AG20443 (cell line): Measurements from ENCODE around the gene LPIN1.
"Not testable (repeated sequence)": the region's sequence is repeated elsewhere in the genome, so short reads cannot be mapped to it uniquely, and the experiment has no call there.

Experiments
- DNase-seq: peaks from one replicate; pipeline ENCODE4 v3.0.0; 2012; ENCODE audit warnings: low spot score, mixed read lengths

LPIN1 gene

DNA sequence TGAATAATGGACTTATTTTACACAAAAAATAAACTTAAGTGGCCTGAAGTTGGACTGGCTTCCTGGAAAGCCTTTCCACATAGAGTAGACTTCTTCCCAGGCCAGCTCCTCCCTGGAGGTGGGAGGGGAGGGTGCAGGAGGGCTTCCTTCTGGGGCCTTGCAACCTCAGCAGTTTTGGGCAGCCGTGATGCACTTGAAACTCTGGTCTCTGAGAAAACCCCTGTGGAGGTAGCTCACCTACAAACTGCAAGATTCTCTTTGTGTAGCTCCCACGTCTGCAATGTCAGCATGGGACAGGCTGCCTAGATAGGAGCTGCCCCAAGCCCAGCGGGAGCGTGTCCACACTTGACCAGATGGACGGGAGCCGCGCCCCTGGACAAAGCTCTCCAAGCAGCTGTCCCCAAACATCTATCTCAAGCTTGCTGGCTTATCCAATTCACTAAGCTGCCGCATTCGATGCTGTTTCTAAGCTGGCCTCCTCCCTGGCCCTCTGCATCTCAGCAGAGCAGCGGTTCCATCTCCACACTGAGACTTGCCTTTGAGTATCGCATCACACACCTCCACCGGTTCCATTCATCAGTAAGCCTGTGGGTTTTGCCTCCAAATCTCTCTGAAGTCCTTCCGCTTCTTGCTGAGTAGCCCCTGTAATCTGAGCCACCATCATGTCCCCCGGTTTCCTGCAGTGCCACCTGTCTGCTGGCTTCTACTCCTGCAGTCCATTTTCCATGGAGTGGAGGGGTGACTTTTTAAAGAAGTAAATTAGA is 1.6 kb upstream of the LPIN1 start:
- no peak for DNase-seq

DNA sequence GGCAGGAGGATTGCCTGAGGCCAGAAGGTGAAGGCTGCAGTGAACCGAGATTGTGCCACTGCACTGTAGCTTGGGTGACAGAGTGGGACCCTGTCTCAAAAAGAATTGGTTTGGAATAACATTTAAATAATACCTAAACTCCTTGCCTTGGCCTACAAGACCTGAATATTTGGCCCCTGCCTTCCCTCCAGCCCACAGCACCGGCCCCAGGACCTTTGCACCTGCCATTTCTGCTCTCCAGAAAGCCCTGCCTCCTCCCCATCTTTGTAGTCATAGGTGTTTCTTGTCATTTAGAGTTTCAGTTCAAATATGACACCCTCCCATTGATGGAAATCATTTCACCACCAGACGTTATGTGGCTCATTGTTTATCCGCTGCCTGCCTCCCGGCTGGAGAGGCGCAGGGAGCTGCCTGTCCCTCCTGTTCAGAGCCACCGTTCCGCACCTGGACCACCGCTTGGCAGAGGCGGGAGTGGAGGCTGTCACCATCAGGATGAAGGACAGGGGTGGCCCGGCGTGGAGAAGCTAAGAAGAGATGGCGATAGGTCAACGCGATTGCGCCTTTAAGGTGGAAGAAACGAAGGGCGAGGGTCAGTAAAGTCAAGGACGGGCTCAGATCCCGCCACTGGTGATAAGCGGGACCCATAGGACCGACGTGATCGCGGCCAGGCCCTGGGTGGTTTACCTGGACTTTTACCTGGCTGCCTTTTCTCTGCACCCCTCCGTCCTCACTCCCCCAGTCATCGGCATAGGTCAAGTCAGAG is 638 bp upstream of the LPIN1 start:
- DNase-seq = no peak

DNA sequence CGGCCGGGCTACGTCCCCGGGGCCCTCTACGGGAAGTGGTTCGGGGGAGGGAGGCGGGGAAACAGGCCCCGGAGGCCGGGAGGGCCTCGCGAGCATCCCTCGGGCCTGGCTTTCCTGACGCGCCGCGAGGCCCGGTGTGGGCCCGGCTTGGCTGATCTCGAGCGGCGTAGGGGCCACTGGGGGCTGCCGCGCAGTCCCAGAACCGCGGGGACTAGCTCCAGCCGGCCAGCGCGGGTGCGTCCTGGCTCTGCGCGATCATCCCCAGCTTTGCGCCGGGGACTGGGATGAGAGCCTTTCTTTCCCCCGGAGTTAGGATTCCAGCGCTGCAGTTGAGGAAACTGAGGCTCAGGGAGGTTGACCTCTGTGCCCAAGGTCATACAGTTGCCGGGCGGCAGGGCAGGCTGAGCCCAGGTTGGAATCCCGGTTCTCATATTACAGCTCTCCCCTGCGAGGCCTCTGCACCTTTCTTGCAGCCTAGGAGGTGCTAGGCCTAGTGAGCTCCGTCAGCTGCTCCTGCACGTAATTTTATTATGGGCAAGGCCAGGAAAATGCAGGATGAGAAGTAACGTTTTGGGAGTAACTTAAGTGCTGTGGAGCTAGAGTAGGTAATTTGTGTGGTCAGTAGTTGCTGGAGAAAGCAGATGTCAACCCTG is 501 bp downstream of the LPIN1 start:
- peak; percentile 25 for DNase-seq

DNA sequence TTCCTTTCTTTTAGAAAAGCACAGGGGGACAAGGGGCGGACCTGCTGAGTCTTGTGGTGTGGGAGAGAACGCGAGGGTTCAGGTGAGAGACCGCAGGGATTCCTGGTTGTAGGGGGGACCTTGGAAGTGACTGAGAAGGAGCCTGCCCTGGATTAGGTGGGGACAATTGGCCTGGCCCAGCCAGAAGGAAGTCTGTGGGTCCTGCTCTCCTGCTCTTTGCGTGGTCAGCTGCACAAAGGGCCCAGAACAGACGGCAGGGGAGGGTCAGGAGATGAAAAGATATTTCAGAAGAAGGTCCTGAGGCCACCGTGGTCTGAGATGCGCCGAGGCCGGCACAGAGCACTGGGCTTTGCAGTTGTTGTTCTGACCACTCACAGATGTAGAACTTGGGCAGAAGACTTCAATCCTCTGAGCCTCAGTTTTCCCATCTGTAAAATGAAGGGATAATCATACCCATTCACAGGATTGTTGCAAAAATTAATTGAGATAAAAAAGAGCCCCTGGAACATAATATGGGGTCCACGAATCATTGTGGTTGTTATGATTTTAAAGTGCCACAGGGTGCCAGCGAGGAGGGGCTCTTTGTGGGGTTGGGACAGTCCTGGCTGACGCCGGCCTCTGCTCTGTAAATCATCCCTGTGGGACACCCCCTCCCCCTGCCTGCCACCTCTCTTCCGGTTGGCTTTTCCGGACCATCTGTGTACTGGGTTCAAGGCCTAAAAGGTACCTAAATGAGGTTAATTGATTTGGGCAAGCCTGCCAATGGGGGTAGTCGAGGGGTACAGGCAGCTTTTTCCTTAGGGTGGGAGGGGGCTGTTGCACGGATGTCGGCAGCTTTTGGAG is 1.8 kb downstream of the LPIN1 start:
- DNase-seq = no peak

DNA sequence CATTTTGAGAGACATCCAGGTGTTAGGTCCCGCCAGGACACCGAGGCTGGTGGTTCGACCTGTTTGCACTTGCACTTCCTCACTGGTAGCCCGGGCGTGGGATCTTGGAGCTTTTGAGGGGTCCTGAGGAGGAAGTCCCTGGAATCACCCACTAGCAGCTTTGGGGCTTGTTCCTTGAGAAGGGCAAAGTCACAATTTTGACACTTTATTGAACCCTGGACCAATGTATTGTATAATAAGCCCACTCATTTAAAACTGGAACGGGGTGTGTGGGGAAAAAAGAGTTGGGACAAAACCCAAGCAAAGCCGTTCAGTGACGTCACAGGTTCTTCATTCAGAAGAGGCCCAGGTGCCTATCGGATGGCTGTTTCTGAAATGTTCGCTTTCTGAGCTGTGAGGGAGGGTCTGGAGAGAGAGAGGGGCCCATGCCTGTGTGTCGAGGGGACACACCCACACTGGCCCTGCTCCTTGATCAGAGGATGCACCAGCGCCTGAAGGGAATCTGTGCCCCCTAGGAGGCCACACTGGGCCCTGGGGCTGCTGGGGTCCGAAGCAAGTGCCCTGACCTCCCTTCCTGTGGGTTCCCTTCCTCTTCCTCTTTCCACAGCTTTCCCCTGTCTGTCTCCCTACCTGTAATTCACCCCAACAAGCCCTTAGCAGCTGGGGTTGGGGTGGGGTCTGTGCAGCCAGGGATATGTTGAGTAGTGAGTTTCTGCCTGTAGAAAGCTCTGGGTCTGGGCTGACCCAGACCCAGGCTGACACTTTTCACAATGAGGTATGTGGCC is 2.6 kb downstream of the LPIN1 start:
- DNase-seq = no peak

DNA sequence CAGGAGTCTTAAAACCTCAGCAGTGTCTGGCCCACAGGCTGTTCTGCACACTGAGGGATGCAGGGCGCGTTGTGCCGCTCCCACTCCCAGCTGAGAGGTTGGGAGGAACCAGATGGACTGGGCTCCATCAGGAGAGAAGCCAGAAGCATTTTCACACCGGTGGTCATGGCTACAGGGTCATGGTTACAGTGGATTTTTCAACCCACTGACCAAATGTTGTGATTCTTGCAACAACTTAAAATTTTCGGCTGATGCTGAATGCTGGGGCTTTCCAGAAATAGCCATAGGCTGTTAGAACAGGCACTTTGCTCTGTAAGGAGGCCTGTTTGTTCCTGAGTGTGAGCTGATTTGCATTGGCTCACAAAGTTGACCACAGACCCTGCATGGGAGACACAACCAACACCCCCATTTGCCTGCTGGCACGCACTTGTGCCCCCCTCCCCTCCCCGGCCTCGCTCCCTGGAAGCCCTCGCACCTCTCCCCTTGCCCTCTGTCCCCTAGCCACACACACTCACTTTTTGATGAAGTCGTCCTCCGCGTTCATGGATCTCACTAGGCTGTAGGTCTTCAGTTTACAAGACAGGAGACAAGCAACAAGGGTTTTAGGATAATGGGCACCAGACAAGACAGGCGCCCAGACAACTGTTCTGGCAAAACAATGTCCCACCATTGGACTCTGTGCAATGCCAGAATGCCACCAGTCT is 3.4 kb downstream of the LPIN1 start:
- DNase-seq = no peak

DNA sequence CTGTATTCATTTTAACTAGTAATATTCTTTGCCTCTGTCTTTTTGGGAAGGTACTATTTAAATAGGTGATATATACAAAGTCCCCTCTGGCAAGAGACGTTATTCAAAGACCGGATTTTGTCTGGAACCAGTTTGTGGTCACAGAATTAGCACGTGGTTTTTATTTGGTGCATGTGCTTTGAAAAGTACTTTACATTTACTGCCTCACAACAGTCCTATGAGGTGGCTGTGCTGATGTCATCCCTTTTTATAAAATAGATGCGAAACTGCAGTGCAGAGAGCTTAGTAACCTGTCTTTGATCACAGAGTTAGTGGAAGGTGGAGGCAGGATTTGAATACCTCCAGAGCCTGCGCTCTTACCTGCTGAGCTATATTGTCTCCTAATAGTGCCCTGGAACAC is 4.0 kb downstream of the LPIN1 start:
- DNase-seq = no peak

DNA sequence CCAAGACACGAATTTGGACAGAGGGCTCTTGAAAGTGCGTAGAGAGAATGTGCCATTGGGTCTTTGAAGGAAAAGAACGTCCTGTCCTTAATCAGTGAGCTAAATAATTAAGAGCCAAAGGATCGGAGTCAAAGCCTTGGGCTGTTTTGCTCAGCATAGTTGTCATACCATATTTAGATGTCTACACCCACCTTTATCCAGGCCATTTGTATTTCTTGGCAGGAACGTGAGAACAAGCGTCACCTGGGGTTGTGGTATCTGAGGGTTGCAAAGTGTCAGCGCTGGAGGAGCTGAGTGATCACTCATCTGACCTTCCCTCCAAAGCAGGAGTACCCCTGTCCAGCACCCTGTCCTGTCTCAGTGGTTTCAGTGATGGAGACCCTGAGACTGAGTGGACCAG is 4.5 kb downstream of the LPIN1 start:
- no peak for DNase-seq

DNA sequence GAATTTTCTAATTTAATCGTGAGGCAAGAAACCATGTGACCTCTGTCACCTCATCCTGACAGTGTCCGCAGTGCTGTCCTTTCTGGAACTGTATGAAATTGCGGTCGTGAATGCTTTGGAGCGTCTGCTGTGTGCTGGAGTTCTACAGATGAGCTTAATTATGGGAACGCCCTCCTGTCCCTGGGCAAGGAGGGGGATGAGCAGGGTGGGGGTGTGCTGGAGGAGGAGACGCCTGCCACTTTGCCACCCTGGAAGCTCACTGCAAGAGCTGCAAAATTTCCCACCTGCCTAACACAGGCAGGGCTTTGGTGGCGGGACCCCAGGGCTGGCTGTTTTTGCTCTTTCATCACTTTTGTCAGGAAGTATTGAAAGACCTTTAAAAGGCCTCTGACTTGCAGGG is 6.5 kb downstream of the LPIN1 start:
- no peak for DNase-seq

DNA sequence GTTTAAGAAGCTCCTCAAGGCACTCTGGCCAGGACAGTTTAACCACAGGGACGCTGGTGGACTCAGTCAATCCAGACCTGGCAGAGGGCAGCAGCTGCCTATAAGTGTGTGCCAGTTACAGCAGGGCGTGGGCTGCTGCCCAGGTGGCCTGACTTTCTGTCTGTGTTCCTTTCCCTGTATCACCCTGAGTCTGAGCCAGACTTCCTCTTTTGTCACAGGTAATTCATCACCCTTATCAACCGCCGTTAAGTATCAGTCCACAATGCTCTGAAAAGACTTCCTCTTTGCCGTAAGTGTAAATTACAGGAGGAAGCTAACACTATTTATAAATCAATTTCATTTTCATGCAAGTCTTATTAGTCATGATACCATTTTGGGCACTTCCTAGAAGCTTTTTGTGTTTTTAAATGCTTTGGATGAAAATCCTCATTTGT is 7.0 kb downstream of the LPIN1 start:
- no peak for DNase-seq

DNA sequence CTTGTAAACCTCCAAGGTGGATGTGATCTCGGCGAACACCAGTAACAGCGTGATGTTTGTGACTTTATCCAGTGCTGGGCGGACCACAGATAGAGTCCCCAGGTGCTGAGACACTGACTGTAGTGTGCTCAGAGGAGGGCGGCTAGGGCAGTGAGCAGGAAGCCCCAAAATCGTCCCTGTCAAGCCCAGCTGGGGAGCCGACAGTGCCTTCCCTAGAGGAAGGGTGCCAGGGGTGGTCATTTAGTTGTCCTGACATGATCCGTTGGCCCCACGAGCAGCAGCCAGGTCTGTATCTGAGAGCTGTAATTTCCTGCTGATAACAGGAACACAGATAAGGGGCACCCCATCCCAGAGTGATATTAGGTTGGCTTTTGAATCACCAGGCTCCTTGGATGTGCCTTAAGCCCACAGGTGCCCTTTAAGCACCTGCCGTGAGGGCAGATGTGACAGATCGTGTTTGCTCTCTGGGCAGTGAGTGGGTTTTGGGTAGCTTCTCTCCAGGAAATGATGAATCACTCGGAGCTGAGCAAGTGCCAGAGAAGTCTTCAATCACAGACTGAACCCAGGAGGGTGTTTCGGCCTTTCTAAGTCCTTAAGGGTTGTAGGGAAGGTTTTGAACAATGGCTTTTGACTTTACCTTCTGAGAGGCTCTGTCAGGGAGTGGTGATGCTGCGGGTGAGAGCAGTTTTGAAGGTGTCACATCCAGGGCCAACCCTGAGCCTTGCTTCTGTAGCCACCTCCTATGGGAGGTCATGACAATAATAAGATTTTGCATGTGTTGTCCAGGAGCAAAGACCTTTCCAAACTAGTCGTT is 7.7 kb downstream of the LPIN1 start:
- DNase-seq = peak; percentile 76

DNA sequence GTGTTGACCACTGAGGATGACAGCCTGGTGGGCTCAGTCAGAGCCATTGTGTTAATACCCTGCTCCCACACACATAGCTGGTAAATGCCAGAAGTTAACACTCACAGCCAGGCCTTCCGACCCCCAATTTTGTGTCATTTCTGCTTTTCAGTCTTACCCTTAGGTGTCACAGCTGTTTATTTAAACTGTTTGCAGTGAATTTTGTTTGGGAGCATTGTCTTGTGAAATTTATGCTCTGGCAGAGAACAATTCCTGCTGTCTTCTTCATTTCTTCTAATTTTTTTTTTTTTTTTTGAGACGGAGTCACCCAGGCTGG is 8.2 kb downstream of the LPIN1 start:
- DNase-seq = no peak

DNA sequence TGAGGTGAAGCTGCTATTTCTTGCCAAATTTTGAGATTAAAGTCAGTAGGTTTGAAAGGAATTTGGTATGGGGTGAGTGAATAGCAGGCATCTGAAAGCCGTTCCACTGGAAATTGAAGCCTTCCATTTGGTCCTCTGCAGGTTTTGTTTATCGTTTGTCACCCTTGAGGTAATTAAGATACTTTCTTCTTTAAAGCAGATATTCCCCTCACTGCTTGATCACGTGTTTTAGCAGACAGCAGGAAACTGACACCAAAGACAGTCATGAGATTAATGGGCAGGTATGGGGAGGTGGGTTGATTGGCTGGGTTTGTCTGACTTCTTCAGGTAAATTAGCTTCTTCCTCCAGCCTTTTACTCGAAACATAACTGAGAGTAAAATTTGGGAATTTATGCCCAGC is 10.7 kb downstream of the LPIN1 start:
- no peak for DNase-seq

DNA sequence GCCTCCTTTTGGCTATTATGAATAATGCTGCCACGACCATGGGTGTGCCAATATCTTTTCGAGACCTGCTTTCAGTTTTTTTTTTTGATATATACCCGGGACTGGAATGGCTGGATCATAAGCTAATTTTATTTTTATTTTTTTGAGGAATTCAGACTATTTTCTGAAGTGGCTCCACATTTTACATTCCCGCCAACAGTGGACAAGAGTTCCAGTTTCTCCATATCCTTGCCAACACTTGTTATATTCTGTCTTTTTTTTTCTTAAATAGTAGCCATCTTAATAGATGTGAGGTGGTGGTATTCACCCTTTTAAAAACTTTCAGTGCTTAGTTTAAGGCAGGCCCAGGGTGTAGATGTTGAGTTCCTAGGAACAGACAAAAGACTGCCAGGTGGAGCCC is 11.8 kb downstream of the LPIN1 start:
- no peak for DNase-seq

DNA sequence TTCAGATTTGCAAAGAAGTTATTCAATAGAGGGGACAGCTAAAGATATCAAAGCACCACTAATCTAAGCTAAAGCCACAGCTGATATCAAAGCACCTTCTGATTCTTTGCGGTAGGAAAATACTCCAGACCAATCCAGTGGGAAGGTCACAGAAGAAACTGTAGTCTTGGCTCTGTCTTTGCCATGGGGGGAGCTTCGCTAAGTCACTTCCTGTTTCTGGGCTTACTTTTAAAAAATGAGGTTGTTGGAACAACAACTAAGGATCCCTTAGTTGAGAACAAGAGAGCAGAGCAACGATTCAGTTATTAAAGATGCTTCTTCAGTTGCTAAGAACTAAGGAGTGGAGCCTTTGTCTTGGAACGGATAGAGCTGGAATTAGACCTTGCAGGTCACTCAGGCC is 12.2 kb downstream of the LPIN1 start:
- DNase-seq = no peak

DNA sequence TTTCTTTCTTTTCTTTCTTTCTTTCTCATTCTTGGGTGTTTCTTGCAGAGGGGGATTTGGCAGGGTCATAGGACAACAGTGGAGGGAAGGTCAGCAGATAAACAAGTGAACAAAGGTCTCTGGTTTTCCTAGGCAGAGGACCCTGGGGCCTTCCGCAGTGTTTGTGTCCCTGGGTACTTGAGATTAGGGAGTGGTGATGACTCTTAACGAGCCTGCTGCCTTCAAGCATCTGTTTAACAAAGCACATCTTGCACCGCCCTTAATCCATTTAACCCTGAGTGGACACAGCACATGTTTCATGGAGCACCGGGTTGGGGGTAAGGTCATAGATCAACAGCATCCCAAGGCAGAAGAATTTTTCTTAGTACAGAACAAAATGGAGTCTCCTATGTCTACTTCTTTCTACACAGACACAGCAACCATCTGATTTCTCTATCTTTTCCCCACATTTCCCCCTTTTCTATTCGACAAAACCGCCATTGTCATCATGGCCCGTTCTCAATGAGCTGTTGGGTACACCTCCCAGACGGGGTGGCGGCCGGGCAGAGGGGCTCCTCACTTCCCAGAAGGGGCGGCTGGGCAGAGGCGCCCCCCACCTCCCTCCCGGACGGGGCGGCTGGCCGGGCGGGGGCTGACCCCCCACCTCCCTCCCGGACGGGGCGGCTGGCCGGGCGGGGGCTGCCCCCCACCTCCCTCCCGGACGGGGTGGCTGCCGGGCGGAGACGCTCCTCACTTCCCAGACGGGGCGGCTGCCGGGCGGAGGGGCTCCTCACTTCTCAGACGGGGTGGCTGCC is 12.9 kb downstream of the LPIN1 start:
- DNase-seq = not testable (repeated sequence)

DNA sequence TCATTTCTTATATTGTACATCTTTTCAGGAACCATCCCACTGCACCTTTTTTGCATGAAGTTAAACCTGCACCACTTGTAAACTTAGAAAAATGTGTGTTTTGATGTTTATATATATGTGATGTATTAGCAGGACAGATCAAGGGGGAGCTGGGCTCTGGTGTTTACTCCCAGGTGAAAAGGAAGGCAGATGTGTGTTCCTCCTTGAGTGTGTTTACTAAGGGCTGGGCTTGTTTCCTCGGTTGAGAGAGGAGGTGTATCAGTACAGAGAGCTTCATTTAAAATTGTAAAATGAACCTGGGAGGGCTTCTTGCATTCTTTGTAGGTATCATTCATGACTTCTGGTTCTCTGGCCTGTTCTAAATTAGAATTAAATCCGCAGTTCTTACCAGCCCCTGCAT is 14.8 kb downstream of the LPIN1 start:
- DNase-seq = no peak

DNA sequence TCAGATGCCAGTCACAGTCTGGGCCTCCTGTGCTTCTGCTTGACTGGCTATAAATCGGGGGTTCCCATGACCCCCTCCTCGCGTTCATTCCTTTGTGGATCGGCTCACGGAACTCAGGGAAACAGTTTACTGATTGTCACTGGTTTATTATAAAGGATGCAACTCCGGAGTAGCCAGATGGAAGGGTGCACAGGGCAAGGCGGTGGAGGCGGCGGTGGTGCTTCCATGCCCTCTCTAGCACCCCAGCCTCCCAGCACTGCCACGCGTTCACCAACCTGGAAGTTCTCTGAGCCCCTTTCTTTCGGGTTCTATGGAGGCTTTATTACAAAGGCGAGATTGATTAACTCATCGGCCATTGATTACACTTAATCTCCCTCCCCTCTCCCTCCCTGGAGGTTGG is 15.6 kb downstream of the LPIN1 start:
- DNase-seq = no peak

DNA sequence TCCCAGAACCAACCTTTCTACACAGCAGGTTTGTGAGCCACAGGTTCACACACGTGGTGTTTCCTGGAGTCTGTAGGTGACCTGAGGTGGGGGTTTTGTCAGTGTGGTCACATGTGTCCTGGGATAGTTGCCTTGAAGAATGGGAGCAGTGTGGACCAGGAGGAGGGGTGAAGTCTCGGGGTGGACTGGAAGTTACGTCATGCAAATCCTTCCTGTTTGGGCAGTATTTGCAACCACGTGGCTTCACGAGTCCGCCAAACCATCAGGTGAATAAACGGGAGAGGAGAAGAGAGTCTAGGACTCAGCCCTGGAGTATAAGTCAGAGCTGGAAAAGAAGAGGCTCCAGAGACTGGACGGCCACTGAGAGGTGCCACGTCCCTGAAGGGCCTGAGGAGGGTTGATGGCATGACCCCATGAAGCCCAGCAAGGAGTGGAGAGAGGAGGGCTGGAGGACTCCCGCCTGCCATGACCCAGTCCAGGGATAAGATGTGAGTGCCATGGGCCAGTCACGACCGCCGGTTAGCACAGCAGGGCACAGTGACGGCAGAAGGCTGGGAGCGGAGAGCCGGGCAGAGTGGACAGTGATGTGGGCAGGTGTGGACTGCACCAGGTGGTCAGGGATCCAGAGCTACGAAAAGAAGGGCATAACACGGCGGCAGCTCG is 16.5 kb downstream of the LPIN1 start:
- DNase-seq = no peak
